GM19023 (cell line): ENCODE data around the gene SLC11A1.

Experiments used
- ATAC-seq: cut with Tn5 transposase; IDR thresholded peaks from one replicate; pipeline ENCODE4 v1.9.1; 2021; ENCODE audit warnings: mild to moderate bottlenecking, moderate library complexity; ENCODE audit not compliant: unreplicated experiment

Gene SLC11A1

GRCh38 chr2:218392891-218393462 lies 10.9 kb downstream of the SLC11A1 start:
- no peak for ATAC-seq

GRCh38 chr2:218393750-218394290 lies 11.7 kb downstream of the SLC11A1 start:
- ATAC-seq = no peak

- no peak for ATAC-seq
Observed at GRCh38 chr2:218394298-218395089, 12.4 kb downstream of the SLC11A1 start.

GRCh38 chr2:218395090-218395444 lies 13.0 kb downstream of the SLC11A1 start:
- ATAC-seq = no peak

- no peak for ATAC-seq
Observed at GRCh38 chr2:218395456-218395825, 13.4 kb downstream of the SLC11A1 start.

- ATAC-seq = peak; percentile 42
Observed at GRCh38 chr2:218395826-218396687, 14.0 kb downstream of the SLC11A1 start.

- no peak for ATAC-seq
Observed at GRCh38 chr2:218396688-218397462, 14.8 kb downstream of the SLC11A1 start.

GRCh38 chr2:218397463-218397819 lies 15.4 kb downstream of the SLC11A1 start:
- no peak for ATAC-seq

GRCh38 chr2:218397820-218398436 lies 15.9 kb downstream of the SLC11A1 start:
- no peak for ATAC-seq

GRCh38 chr2:218398437-218399390 lies 16.6 kb downstream of the SLC11A1 start:
- ATAC-seq = peak; percentile 22

GRCh38 chr2:218399391-218400166 lies 17.5 kb downstream of the SLC11A1 start, which contains the start of gene CTDSP1:
CTDSP1 (plus strand) TSS chr2:218399868; CDS start chr2:218400091, 223 bp downstream.
- ATAC-seq = peak; percentile 37

- no peak for ATAC-seq
Observed at GRCh38 chr2:218400167-218400929, 18.3 kb downstream of the SLC11A1 start.

GRCh38 chr2:218400930-218401881 lies 19.1 kb downstream of the SLC11A1 start:
- no peak for ATAC-seq

GRCh38 chr2:218401890-218402289 lies 19.8 kb downstream of the SLC11A1 start:
- ATAC-seq = no peak

- no peak for ATAC-seq
Observed at GRCh38 chr2:218402491-218402901, 20.4 kb downstream of the SLC11A1 start.

GRCh38 chr2:218402911-218403411 lies 20.9 kb downstream of the SLC11A1 start:
- ATAC-seq = no peak
